Spleen (tissue), 13 donors: ENCODE measurements around the gene ZNF175. TPM values are rescaled to one million over a fixed set of nuclear protein-coding genes. Genes with fewer than 3 reads are reported as not detected.
A peak's percentile ranks its signal among the peaks of the same experiment; 100 is the strongest.

Experiments used
- DNase-seq: peaks from one replicate; pipeline ENCODE4 v3.0.0-alpha.2; 2020
- H3K27ac ChIP-seq, 8 donors: fragments of 200-600 bp; sonication (generic) in 7 of 8; 1 replicate in 4 of 8; 2 replicates in 4 of 8; pipeline versions ENCODE4 v1.5.0 to v1.8.0; 2016 to 2021; ENCODE audit warnings: inconsistent platforms in 4 of 8, mild to moderate bottlenecking in 4 of 8, moderate library complexity in 1 of 8
- H3K27me3 ChIP-seq, 7 donors: fragments of 200-600 bp; sonication (generic) in 6 of 7; replicated peaks in 1 of 7; 1 replicate in 4 of 7; 2 replicates in 3 of 7; pipeline versions ENCODE4 v1.5.0 to v1.8.0; 2016 to 2021; ENCODE audit warnings: inconsistent platforms in 3 of 7, mild to moderate bottlenecking in 1 of 7
- H3K36me3 ChIP-seq, 6 donors: fragments of 200-600 bp; sonication (generic) in 5 of 6; 1 replicate in 4 of 6; 2 replicates in 2 of 6; pipeline versions ENCODE4 v1.5.0 to v1.8.0; 2016 to 2021; ENCODE audit warnings: inconsistent platforms in 2 of 6
- H3K4me1 ChIP-seq, 6 donors: fragments of 200-600 bp; sonication (generic) in 5 of 6; 1 replicate in 3 of 6; 2 replicates in 3 of 6; pipeline versions ENCODE4 v1.5.0 to v1.8.0; 2016 to 2021; ENCODE audit warnings: inconsistent platforms in 3 of 6
- H3K4me3 ChIP-seq, 8 donors: fragments of 200-600 bp; sonication (generic) in 7 of 8; 1 replicate in 4 of 8; 2 replicates in 4 of 8; pipeline versions ENCODE4 v1.5.0 to v1.8.0; 2016 to 2021; ENCODE audit warnings: inconsistent platforms in 4 of 8, mild to moderate bottlenecking in 4 of 8, moderate library complexity in 2 of 8
- H3K9me3 ChIP-seq, 8 donors: fragments of 200-600 bp; sonication (generic) in 7 of 8; 1 replicate in 4 of 8; 2 replicates in 4 of 8; pipeline versions ENCODE4 v1.5.0 to v1.8.0; 2016 to 2021; ENCODE audit warnings: inconsistent platforms in 4 of 8
- CTCF ChIP-seq, 11 experiments: fragments of 200-600 bp in 7 of 11; fragments of 450-650 bp in 4 of 11; sonication (generic) in 4 of 11; IDR thresholded peaks in 8 of 11; conservative IDR thresholded peaks in 3 of 11; 1 replicate in 7 of 11; 2 replicates in 4 of 11; pipeline versions ENCODE4 v1.4.0 to v1.8.0; 2016 to 2021; ENCODE audit warnings: antibody characterized with exemption in 11 of 11, inconsistent platforms in 4 of 11, mild to moderate bottlenecking in 1 of 11
- POLR2A ChIP-seq, 3 donors: fragments of 450-650 bp; IDR thresholded peaks; one replicate each; pipeline ENCODE4 v1.5.1; 2017; ENCODE audit warnings: antibody characterized with exemption in 3 of 3, mild to moderate bottlenecking in 1 of 3
- POLR2AphosphoS5 ChIP-seq, 3 donors: sonication (generic); formaldehyde crosslinking; IDR thresholded peaks; one replicate each; pipeline ENCODE4 v1.5.1; 2017; ENCODE audit warnings: antibody characterized with exemption in 3 of 3
- WGBS, 5 donors: extraction: QIAGEN DNeasy Blood & Tissue Kit in 3 of 5; methylation state at CpG; one replicate each; pipeline versions ENCODE4 v1.1.5 to v1.1.7; 2013 to 2018; 5-methylcytosine and 5-hydroxymethylcytosine counted together
- intact Hi-C: fragments of 100-400 bp; cut with DNase I; formaldehyde crosslinking; loops from one replicate; pipeline ENCODE4 v1.15.0; 2023; ENCODE audit warnings: low total_unique reads
- long read RNA-seq, 2 donors: transcript quantifications; one replicate each; lab custom pipeline, GENCODE V29; 2026
- polyA plus RNA-seq, 3 donors: library from polyadenylated mRNA; stranded (reverse); fragments of 200-250 nt; gene quantifications; one replicate each; pipeline ENCODE4 v1.2.1, GENCODE V29; 2013
- total RNA-seq, 7 donors: library from RNA; depleted of rRNA in 3 of 7; stranded (reverse); fragments of >200 nt in 3 of 7; fragmentation: NEBNext Ultra II Directional in 4 of 7; extraction: Animal tissue kit (Norgen Biotek cat#: 25700) in 4 of 7; gene quantifications; one replicate each; pipeline versions ENCODE4 v1.1.0 to v1.2.1, GENCODE V29; 2016 to 2021
- donor health status: healthy with polysubstance abuse.
- donor health status: DM: no; HTN: no; CAD: no; lungs with moderate emphysema.
- donor health status: DM: no; HTN: no; CAD: no.
- donor health status: Bipolar disorder and iron deficiency.
- donor health status: healthy.
- donor health status: DM: no; HTN: no; CAD: no.
- donor health status: DM: yes; HTN: yes; CAD: no.

The ZNF175 gene
- 10 to 100 TPM; 10.5 to 24.4 (median 18.4) TPM for total RNA-seq
- 1 to 10 TPM; 1.8 to 4.2 (median 2.0) TPM for polyA plus RNA-seq
- long read RNA-seq, donor 1, full-length matches to known transcripts = 4 of 4 reads
- long read RNA-seq, donor 1, partial matches to known transcripts = 0 of 4 reads
- long read RNA-seq, donor 1, other reads (novel, unspliced or antisense) = 0 of 4 reads
- long read RNA-seq, donor 2, partial matches to known transcripts = 0 of 1 reads
- long read RNA-seq, donor 2, other reads (novel, unspliced or antisense) = 0 of 1 reads

GRCh38 chr19:51570962-51571575, at the start of gene ZNF175:
Gene ZNF175, plus strand, starts transcription at chr19:51571283. Its CDS starts 2,047 bp downstream, at chr19:51573330.
- Histone ChIP-seq H3K4me1 (peaks cover 9 to 47% (median 33%) of the 10 kb centered on the region in 6 donors), H3K27ac (peak within 1 kb of the TSS in 6 of 8 donors; percentile 48 to 85 (median 74)), H3K27me3 (peaks cover 0 to 3% (median 0%) of the 10 kb centered on the region in 7 donors), H3K36me3 (peaks cover 0 to 31% (median 14%) of the 10 kb centered on the region in 6 donors), H3K4me3 (peak within 1 kb of the TSS; percentile 47 to 89 (median 64)), H3K9me3 (no peaks in the 10 kb centered on the region)
- TF ChIP-seq POLR2AphosphoS5 (IDR thresholded peaks at IDR 0.05) (peak in 2 of 3 donors; percentile 61 to 84), CTCF (IDR thresholded peaks at IDR 0.05 in 8 of 11, conservative IDR thresholded peaks at IDR 0.05 in 3 of 11) (no peak)
- intact Hi-C loops = no loop called here
- WGBS, 5 donors = 0 to 1% (median 0%) methylated on average over 30 of the region's 30 CpGs
- DNase-seq = peak; percentile 90

- peaks cover 0 to 8% (median 3%) of the 10 kb centered on the region in 8 donors for H3K9me3 ChIP-seq
- TF ChIP-seq POLR2AphosphoS5 (IDR thresholded peaks at IDR 0.05) = no peak
- no peak for TF ChIP-seq POLR2A (IDR thresholded peaks at IDR 0.05)
- no peak for TF ChIP-seq CTCF (IDR thresholded peaks at IDR 0.05 in 8 of 11, conservative IDR thresholded peaks at IDR 0.05 in 3 of 11)
- H3K36me3 ChIP-seq = no peaks in the 10 kb centered on the region
- no peak for DNase-seq
- WGBS, 5 donors = 81 to 96% (median 90%) methylated on average over 2 of the region's 2 CpGs
- intact Hi-C loops = no loop called here
- H3K27ac ChIP-seq = no peak overlapping the region
- H3K4me3 ChIP-seq = no peak overlapping the region
- H3K27me3 ChIP-seq = peaks cover 0 to 5% (median 0%) of the 10 kb centered on the region in 7 donors
- no peaks in the 10 kb centered on the region for H3K4me1 ChIP-seq
Measured at GRCh38 chr19:51521357-51521756, 49.7 kb upstream of the ZNF175 start.

GRCh38 chr19:51521781-51522180, 49.3 kb upstream of the ZNF175 start:
- Histone ChIP-seq H3K36me3 (no peaks in the 10 kb centered on the region), H3K4me1 (no peaks in the 10 kb centered on the region), H3K9me3 (peaks cover 0 to 8% (median 3%) of the 10 kb centered on the region in 8 donors), H3K27ac (no peak overlapping the region), H3K4me3 (no peak overlapping the region), H3K27me3 (peaks cover 0 to 5% (median 0%) of the 10 kb centered on the region in 7 donors)
- intact Hi-C loops = no loop called here
- WGBS, 5 donors = 50 to 73% (median 58%) methylated on average over 2 of the region's 2 CpGs
- TF ChIP-seq CTCF (IDR thresholded peaks at IDR 0.05 in 8 of 11, conservative IDR thresholded peaks at IDR 0.05 in 3 of 11) (no peak), POLR2A (IDR thresholded peaks at IDR 0.05) (no peak), POLR2AphosphoS5 (IDR thresholded peaks at IDR 0.05) (no peak)
- DNase-seq = no peak

- no peaks in the 10 kb centered on the region for H3K36me3 ChIP-seq
- peaks cover 0 to 3% (median 0%) of the 10 kb centered on the region in 8 donors for H3K9me3 ChIP-seq
- H3K27ac ChIP-seq = no peak overlapping the region
- TF ChIP-seq CTCF (IDR thresholded peaks at IDR 0.05 in 8 of 11, conservative IDR thresholded peaks at IDR 0.05 in 3 of 11) (no peak), POLR2A (IDR thresholded peaks at IDR 0.05) (no peak), POLR2AphosphoS5 (IDR thresholded peaks at IDR 0.05) (no peak)
- peak; percentile 34 for DNase-seq
- H3K4me3 ChIP-seq = no peak overlapping the region
- whole genome bisulfite sequencing, 5 donors = 68 to 86% (median 77%) methylated on average over 6 to 8 of the region's 8 CpGs
- intact Hi-C loops = no loop called here
- peaks cover 0 to 15% (median 0%) of the 10 kb centered on the region in 7 donors for H3K27me3 ChIP-seq
- H3K4me1 ChIP-seq = no peaks in the 10 kb centered on the region
Measured at GRCh38 chr19:51524666-51525264, 46.3 kb upstream of the ZNF175 start.
